ENCODE results near the gene CCDC107.

GRCh38 chr9:35675204-35675603 is 17.1 kb downstream of the CCDC107 start:
- TF ChIP-seq CTCF (IDR thresholded peaks at IDR 0.05) (no peak), POLR2A (IDR thresholded peaks at IDR 0.05) (no peak)
